B cell (primary cell): Measurements from ENCODE around the gene PLPP7. TPM values are rescaled to one million over a fixed set of nuclear protein-coding genes. Genes with fewer than 3 reads are reported as not detected.

Experiments used
- ATAC-seq: fragments of 200-7000 bp; cut with Tn5 transposase; one replicate; pipeline ENCODE4 v1.10.0; 2021; ENCODE audit warnings: low read depth, mild to moderate bottlenecking, moderate number of reproducible peaks, moderate library complexity
- CTCF ChIA-PET: fragments of 350-600 bp; sonication (Branson Sonifier 250); formaldehyde crosslinking; loops from one replicate; lab custom pipeline; 2021; ENCODE audit warnings: antibody characterized with exemption, inconsistent platforms; lab: Charles Lee
- POLR2A ChIA-PET: fragments of 350-600 bp; sonication (Branson Sonifier 250); formaldehyde crosslinking; loops from one replicate; lab custom pipeline; 2021; ENCODE audit warnings: antibody characterized with exemption; lab: Charles Lee
- DNase-seq: peaks from one replicate; pipeline ENCODE4 v3.0.0; 2013
- H2AFZ ChIP-seq: 2 replicates; pipeline ENCODE4 v1.6.1; 2012; ENCODE audit warnings: mild to moderate bottlenecking, low read depth, low read length; ENCODE audit not compliant: insufficient read depth, poor library complexity, severe bottlenecking
- H3K27ac ChIP-seq, 2 donors: 1 replicate in 1 of 2; 2 replicates in 1 of 2; pipeline ENCODE4 v1.5.1; 2012 to 2013; ENCODE audit warnings: low read length in 2 of 2, mild to moderate bottlenecking in 2 of 2, moderate library complexity in 1 of 2
- H3K27me3 ChIP-seq, 4 experiments: fragments of 200-600 bp in 1 of 4; sonication (generic) in 1 of 4; replicated peaks in 1 of 4; 1 replicate in 2 of 4; 2 replicates in 2 of 4; pipeline versions ENCODE4 v1.6.1 to v1.7.0; 2013 to 2016; ENCODE audit warnings: low read length in 3 of 4, mild to moderate bottlenecking in 2 of 4, mixed read lengths in 1 of 4, moderate library complexity in 1 of 4; ENCODE audit not compliant: insufficient read depth in 4 of 4, control insufficient read depth in 3 of 4; ENCODE audit errors: control extremely low read depth in 1 of 4
- H3K36me3 ChIP-seq, 2 experiments: replicated peaks in 1 of 2; 1 replicate in 1 of 2; 2 replicates in 1 of 2; pipeline versions ENCODE4 v1.6.1 to v1.7.1; 2013; ENCODE audit warnings: low read length in 1 of 2; ENCODE audit not compliant: insufficient read depth in 2 of 2, control insufficient read depth in 1 of 2; ENCODE audit errors: control extremely low read depth in 1 of 2, extremely low read depth in 1 of 2
- H3K4me1 ChIP-seq, 2 donors: fragments of 200-600 bp in 1 of 2; sonication (generic) in 1 of 2; 1 replicate in 1 of 2; 2 replicates in 1 of 2; pipeline versions ENCODE4 v1.5.1 to v1.6.1; 2013 to 2017; ENCODE audit warnings: low read length in 2 of 2; ENCODE audit not compliant: control insufficient read depth in 2 of 2, insufficient read depth in 2 of 2
- H3K4me2 ChIP-seq: replicated peaks from 2 replicates; pipeline ENCODE3; 2012; ENCODE audit warnings: mild to moderate bottlenecking, low read depth, low read length; ENCODE audit not compliant: poor library complexity, severe bottlenecking
- H3K4me3 ChIP-seq, 5 experiments: fragments of 200-600 bp in 1 of 5; sonication (generic) in 1 of 5; 1 replicate in 3 of 5; 2 replicates in 2 of 5; pipeline versions ENCODE4 v1.5.1 to v1.7.0; 2011 to 2016; ENCODE audit warnings: low read length in 4 of 5, mild to moderate bottlenecking in 4 of 5, low read depth in 2 of 5, control low read depth in 1 of 5, moderate library complexity in 1 of 5; ENCODE audit not compliant: insufficient read depth in 1 of 5; ENCODE audit errors: control extremely low read depth in 1 of 5, extremely low read depth in 1 of 5
- H3K79me2 ChIP-seq: fragments of 200-600 bp; sonication (generic); one replicate; pipeline ENCODE4 v1.6.0; 2016; ENCODE audit warnings: low read length; ENCODE audit not compliant: control insufficient read depth, insufficient read depth
- H3K9ac ChIP-seq: fragments of 200-600 bp; sonication (generic); 2 replicates; pipeline ENCODE4 v1.6.1; 2017; ENCODE audit warnings: mild to moderate bottlenecking, low read length, moderate library complexity
- H3K9me3 ChIP-seq, 3 donors: one replicate each; pipeline versions ENCODE4 v1.6.1 to v1.7.1; 2013; ENCODE audit warnings: low read length in 2 of 3; ENCODE audit not compliant: control insufficient read depth in 2 of 3, insufficient read depth in 1 of 3; ENCODE audit errors: control extremely low read depth in 1 of 3
- H4K20me1 ChIP-seq: 2 replicates; pipeline ENCODE4 v1.6.0; 2012; ENCODE audit warnings: mild to moderate bottlenecking, low read length; ENCODE audit not compliant: insufficient read depth, control insufficient read depth, poor library complexity, severe bottlenecking
- H3K27ac Mint-ChIP-seq: one replicate; pipeline ENCODE4 v1.8.0; 2021; ENCODE audit warnings: mixed read lengths
- H3K27me3 Mint-ChIP-seq: one replicate; pipeline ENCODE4 v1.8.0; 2021; ENCODE audit warnings: mixed read lengths
- H3K4me1 Mint-ChIP-seq: one replicate; pipeline ENCODE4 v1.8.0; 2021; ENCODE audit warnings: mixed read lengths
- H3K4me3 Mint-ChIP-seq: one replicate; pipeline ENCODE4 v1.8.0; 2021; ENCODE audit warnings: mixed read lengths
- H3K9me3 Mint-ChIP-seq: one replicate; pipeline ENCODE4 v1.8.0; 2022; ENCODE audit warnings: mixed read lengths; ENCODE audit not compliant: insufficient read depth
- EZH2 ChIP-seq: IDR thresholded peaks from 2 replicates; pipeline ENCODE4 v1.6.1; 2012; ENCODE audit warnings: borderline replicate concordance, low read depth, mild to moderate bottlenecking, moderate library complexity, low read length; ENCODE audit not compliant: insufficient read depth, poor library complexity, severe bottlenecking
- WGBS: methylation state at CpG from one replicate; pipeline ENCODE4 v1.1.5; 2013; ENCODE audit warnings: missing lambda C conversion rate; ENCODE audit not compliant: insufficient coverage; 5-methylcytosine and 5-hydroxymethylcytosine counted together
- intact Hi-C: fragments of 100-400 bp; cut with micrococcal nuclease; formaldehyde crosslinking; loops from one replicate; pipeline ENCODE4 v1.10.0; 2022
- polyA plus RNA-seq: library from polyadenylated mRNA; depleted of rRNA; stranded (reverse); fragments of >200 nt; gene quantifications from 2 replicates; pipeline ENCODE4 v1.2.3, GENCODE V29; 2012
- total RNA-seq, 2 donors: library from RNA; stranded (reverse); fragments of 120-200 nt in 1 of 2; gene quantifications; 1 replicate in 1 of 2; 2 replicates in 1 of 2; pipeline versions ENCODE4 v1.2.3 to v1.2.4, GENCODE V29; 2013 to 2022
- TF ChIP-seq, protein P1 (sequence below): fragments of 200-600 bp; IDR thresholded peaks from one replicate; pipeline ENCODE4 v1.8.0; 2022; ENCODE audit warnings: antibody characterized with exemption, mild to moderate bottlenecking

The PLPP7 gene
- total and polyA plus RNA-seq, 2 donors (not counting 1 experiment from before 2014, with no cell fraction given): 0.57 to 2.0 TPM

DNA sequence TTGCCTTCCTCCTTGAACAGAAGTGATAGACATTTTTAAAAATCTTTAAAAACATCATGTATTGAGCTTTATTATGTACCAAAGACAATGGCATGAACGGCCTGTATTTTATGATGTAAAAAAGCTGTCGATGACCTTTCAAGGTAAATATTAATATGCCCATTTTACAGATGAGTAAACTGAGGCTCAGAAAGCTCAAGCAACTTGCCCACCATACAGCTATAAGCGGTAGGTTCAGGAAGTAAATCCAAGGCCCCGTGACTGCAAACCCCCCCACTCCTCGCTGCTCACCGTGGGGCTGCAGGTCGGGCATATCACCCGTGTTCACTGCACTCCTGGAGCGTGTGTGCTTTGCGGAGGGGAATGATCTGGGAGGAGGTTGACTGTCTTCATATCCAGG lies 3.4 kb downstream of the PLPP7 start:
- no peak overlapping the region for H3K27ac ChIP-seq
- ChIA-PET POLR2A (no interaction called here), CTCF (interaction anchor here (0.8 to 1.9 kb wide), 2 partner anchors 18 to 44 kb away, joined by 3 to 7 read pairs; no protein-coding TSS in a partner anchor)
- DNase-seq (no peak), ATAC-seq (no peak)
- H2AFZ ChIP-seq: no peak overlapping the region
- H3K79me2 ChIP-seq: no peaks in the 10 kb centered on the region
- Mint-ChIP-seq H3K27me3 (no peaks in the 10 kb centered on the region), H3K4me3 (no peak overlapping the region), H3K4me1 (peaks cover 2% of the 10 kb centered on the region), H3K9me3 (no peaks in the 10 kb centered on the region), H3K27ac (no peak overlapping the region)
- no peaks in the 10 kb centered on the region for H4K20me1 ChIP-seq
- no peak overlapping the region for H3K9ac ChIP-seq
- TF ChIP-seq EZH2: no peak
- TF ChIP-seq, protein P1, sequence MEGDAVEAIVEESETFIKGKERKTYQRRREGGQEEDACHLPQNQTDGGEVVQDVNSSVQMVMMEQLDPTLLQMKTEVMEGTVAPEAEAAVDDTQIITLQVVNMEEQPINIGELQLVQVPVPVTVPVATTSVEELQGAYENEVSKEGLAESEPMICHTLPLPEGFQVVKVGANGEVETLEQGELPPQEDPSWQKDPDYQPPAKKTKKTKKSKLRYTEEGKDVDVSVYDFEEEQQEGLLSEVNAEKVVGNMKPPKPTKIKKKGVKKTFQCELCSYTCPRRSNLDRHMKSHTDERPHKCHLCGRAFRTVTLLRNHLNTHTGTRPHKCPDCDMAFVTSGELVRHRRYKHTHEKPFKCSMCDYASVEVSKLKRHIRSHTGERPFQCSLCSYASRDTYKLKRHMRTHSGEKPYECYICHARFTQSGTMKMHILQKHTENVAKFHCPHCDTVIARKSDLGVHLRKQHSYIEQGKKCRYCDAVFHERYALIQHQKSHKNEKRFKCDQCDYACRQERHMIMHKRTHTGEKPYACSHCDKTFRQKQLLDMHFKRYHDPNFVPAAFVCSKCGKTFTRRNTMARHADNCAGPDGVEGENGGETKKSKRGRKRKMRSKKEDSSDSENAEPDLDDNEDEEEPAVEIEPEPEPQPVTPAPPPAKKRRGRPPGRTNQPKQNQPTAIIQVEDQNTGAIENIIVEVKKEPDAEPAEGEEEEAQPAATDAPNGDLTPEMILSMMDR: no peak
- no peaks in the 10 kb centered on the region for H3K27me3 ChIP-seq
- 94% methylated on average over 5 of the region's 10 CpGs for WGBS
- no peaks in the 10 kb centered on the region for H3K36me3 ChIP-seq
- no peaks in the 10 kb centered on the region for H3K9me3 ChIP-seq
- H3K4me1 ChIP-seq: peaks cover 0 to 9% of the 10 kb centered on the region in 2 donors
- no peak overlapping the region for H3K4me2 ChIP-seq
- intact Hi-C loops: no loop called here
- no peak overlapping the region for H3K4me3 ChIP-seq

DNA sequence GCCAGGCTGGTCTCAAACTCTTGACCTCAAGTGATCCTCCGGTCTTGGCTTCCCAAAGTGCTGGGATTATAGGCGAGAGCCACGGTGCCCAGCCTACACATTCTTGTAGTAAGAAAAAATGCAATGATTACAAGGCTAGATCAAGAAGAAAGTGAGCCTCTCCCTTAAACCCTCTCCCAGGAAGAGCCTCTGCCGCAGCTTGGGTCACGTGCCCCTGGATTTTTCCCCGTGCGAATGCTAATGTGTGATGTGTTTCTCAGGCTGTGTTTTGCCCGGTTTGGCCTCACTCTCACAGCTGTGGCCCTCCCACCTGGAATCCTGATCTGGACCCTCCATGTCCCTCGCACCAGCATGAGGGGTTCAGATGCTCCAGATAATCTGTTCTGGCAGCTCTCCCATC lies 6.9 kb downstream of the PLPP7 start:
- Histone ChIP-seq H4K20me1 (no peaks in the 10 kb centered on the region), H3K9me3 (peaks cover 0 to 5% (median 0%) of the 10 kb centered on the region in 3 donors), H3K4me2 (no peak overlapping the region), H3K27me3 (no peaks in the 10 kb centered on the region), H2AFZ (no peak overlapping the region), H3K4me1 (peaks cover 3 to 4% of the 10 kb centered on the region in 2 donors), H3K79me2 (no peaks in the 10 kb centered on the region), H3K36me3 (no peaks in the 10 kb centered on the region), H3K9ac (no peak overlapping the region), H3K4me3 (no peak overlapping the region), H3K27ac (no peak overlapping the region)
- intact Hi-C loops: no loop called here
- H3K4me3 Mint-ChIP-seq: no peak overlapping the region
- 94% methylated on average over 7 of the region's 9 CpGs for WGBS
- POLR2A ChIA-PET: no interaction called here
- no peaks in the 10 kb centered on the region for H3K27me3 Mint-ChIP-seq
- ATAC-seq: no peak
- H3K9me3 Mint-ChIP-seq: no peaks in the 10 kb centered on the region
- peaks cover 1% of the 10 kb centered on the region for H3K4me1 Mint-ChIP-seq
- CTCF ChIA-PET: no interaction called here
- H3K27ac Mint-ChIP-seq: no peak overlapping the region
- no peak for DNase-seq
- no peak for TF ChIP-seq EZH2
- TF ChIP-seq, protein P1: no peak
